Measurements from ENCODE around the gene BRF1.
A peak's percentile ranks its signal among the peaks of the same experiment; 100 is the strongest.
"Not testable (repeated sequence)": the region's sequence is repeated elsewhere in the genome, so short reads cannot be mapped to it uniquely, and the experiment has no call there.

The BRF1 gene

DNA sequence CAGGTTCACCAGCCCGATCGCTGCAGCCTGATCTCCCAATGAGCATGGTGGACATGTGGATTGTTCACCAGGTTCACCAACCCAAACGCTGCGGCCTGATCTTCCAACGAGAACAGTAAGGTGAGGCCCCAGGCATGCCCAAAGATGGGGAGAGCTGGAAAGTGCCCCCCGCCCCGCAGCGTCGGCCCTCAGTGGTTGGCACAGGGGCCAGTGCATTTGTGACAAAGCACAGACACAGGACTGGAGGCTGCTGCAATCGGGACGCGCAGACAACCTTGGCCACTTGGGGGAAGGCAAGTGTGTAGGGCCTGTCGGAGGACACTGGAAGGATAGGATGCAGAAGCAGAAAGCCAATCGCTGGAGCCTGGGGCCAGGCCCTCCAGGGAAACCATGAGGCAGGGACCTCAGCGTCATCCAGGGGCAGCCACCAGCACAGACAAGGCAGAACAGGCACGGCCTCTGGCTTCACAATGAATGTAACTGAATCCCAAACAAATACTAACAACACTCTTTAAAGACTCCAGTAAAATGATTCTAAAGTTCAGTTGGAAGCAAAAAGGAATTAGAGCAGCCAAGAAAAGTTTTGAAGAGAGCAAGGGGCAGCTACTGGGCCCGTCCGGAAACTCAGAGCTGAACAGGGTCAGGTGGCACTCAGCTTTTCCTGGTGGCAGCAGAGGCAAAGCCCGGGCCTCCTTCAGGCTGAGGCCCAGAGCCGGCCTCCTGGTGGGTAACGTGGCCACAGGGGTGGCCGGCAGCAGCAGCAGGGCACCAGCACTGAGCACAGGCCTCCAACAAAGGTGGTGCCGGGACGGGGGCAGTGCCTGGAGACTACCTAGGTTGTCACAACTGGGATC, 13.3 kb downstream of the BRF1 start:
- no peak for DNase-seq

DNA sequence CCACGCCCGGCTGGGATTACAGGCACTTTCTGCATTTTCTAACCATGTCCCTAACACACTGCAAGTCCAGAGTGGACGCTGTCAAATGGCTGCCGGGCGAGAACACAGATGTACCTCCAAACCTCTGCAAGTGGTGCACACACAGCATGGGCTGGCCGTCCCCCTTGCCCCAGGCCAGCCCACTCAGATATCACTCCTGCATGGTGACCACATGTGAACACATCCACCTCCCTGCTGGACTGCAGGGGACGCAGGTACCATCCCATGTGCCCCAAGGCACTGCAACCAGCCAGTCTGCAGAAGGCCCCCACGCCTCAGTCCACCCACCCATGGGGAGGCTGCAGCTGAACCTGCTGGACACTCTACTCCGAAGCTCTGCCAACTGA, 14.0 kb downstream of the BRF1 start:
- DNase-seq, result no peak

DNA sequence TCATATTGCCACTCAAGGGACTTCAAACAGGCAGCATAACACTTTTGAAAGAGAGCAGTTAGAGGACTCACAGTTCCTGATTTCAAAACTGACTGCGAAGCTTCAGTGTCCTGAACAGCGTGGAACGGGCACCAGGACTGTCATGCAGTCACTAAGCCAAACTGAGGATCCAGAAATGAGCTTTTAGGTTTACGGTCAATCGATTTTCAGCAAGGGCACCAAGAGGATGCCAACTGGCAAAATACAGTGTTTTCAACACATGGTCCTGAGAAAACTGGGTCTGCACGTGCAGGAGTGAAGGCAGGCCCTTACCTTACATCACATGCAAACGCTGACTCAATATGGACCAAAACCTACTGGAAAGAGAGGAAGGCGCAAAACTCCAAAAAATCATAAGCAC, 15.6 kb downstream of the BRF1 start:
- no peak for DNase-seq

DNA sequence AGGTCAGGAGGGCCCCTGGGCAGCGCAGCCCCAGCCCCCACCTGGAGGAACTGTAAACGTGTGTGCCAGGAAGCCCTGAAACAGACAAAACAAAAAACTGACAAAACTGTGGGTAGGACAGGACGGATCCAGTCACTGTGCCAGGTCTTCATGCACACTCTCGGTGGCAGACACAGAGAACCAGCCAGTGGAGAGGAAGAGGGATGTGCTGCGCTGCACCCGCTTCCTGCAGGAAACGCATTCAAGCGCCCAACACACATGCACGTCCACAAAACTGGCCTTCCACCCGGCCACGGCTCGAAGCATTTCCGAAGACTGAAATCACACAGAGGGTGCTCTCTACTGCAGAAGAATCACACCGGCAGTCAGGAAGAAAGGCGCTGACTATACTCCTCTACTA, 16.9 kb downstream of the BRF1 start:
- no peak for DNase-seq

DNA sequence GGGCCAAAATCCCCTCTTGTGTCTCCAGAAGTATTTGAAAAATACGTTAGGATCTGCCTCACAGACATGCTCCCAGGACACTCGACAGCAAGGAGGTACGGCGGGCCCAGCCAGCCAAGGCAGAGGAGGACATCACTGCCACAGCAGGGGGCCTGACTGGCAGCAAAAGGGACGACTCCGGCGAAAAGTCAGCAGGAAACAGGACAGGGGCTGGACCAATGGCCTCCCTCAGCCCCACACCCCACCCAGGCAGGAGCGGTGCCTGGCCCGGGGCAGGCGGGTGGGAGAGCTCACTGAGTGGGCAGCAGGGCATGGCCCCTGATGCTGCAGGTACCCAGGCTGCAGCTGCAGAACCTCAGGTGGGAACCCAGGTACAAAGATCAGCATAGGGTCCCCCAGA, 17.8 kb downstream of the BRF1 start:
- no peak for DNase-seq

DNA sequence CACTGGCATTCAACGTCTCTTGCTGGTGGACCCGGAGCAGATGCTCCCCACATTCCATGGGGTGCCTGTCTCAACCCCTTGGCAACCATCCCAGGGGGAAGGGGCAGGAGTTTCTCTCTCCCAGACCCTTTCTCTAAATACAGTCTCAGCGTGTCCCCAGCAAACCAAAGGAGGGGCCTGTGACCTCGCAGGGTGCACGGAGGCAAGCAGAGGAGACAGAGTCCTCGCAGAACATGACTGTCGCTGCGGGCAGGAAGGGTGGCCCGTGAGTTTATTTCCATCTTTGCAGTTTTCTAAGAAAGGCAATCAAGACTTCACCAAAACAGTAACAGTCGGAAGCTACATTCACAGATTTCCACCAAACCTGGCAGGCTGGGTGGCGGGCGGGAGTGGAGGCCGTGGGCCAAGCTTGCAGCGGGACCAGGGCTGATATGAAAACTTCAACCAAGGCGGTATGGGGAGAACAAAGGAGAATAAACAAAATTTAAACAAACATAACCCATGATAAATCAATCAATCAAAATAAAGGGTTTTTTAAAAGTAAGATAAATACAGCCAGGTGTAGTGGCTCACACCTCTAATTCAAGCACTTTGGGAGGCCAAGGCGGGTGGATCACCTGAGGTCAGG, 18.6 kb downstream of the BRF1 start:
- DNase-seq, result no peak

DNA sequence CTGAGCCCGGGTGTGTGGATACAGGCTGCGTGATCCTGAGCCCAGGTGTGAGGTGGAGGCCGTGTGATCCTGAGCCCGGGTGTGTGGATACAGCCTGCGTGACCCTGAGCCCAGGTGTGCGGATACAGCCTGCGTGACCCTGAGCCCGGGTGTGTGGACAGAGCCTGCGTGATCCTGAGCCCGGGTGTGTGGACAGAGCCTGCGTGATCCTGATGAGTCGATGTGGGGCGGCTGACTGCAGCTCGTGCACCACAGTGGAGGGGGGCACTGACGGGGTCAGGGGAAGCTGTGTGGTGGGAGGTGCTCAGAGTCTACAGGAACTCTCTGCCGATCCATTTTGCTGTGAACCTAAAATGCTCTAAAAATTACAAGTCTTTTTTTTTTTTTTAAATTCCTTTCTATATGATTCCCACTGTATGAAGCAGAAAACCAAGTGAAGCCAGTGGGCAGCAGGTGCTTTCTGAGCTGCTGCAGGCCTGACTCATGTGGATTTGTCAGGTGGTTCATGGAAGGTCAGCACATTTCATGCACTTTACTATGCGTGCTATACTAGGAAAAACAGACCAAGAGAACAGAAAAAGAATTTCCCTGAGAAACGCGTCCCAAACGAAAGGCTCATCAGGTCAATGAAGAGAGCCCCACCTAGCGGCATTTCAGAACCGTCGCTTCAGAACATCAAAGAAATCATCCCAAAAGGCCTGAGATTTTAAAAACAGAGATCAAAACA, 19.3 kb downstream of the BRF1 start:
- peak; percentile 94 for DNase-seq

DNA sequence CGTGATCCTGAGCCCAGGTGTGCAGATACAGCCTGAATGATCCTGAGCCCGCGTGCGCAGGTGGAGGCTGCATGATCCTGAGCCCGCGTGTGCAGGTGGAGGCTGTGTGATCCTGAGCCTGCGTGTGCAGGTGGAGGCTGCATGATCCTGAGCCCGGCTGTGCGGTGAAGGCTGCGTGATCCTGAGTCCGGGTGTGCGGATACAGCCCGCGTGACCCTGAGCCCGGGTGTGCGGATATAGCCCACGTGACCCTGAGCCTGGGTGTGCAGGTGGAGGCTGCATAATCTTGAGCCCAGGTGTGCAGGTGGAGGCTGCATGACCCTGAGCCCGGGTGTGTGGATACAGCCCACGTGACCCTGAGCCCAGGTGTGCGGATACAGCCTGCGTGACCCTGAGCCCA, 20.3 kb downstream of the BRF1 start:
- no peak for DNase-seq

DNA sequence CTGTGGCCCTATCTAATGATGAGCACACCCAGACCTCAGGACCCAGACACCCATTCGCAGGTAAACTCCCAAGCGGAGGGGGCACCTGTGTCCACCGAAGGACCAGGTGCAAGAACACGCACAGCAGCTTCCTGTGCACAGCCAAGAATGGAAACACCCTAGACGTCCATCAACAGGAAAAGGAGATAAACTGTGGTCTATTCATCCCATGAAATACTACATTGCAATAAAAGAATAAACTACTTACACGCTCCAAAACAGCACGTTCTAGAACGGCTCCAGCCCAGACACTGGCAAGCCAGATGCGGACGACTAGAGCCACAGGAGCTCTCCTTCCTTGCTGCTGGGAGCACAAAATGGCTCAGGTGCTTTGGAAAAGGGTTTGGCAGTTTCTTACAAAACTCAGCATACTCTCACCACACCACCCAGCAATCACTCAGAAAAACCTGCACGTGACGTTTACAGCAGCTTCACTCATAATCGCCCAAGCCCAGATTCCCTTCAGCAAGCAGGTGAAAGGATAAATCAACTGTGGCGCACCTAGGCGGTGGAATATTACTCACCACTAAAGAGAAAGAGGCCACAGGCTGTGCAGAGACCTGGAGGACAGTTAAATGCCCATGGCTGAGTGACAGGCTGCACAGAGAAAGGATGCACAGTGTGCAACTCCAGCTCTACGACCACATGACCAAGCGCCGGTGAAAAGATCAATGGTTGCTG, 21.0 kb downstream of the BRF1 start:
- no peak for DNase-seq

DNA sequence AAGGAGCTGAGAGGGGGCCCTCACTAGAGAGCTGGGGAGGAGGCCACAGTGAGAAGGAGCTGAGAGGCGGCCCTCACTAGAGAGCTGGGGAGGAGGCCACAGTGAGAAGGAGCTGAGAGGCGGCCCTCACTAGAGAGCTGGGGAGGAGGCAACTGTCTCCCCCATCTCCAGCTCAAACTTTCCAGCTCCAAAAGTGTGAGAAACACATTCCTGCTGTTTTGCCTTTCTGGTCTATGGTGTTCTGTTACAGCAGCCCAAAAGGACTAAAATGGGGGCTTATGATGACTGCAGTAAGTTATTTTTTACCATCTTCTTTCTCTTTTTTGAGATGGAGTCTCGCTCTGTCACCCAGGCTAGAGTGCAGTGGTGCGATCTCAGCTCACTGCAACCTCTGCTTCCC, 23.4 kb downstream of the BRF1 start:
- not testable (repeated sequence) for DNase-seq

DNA sequence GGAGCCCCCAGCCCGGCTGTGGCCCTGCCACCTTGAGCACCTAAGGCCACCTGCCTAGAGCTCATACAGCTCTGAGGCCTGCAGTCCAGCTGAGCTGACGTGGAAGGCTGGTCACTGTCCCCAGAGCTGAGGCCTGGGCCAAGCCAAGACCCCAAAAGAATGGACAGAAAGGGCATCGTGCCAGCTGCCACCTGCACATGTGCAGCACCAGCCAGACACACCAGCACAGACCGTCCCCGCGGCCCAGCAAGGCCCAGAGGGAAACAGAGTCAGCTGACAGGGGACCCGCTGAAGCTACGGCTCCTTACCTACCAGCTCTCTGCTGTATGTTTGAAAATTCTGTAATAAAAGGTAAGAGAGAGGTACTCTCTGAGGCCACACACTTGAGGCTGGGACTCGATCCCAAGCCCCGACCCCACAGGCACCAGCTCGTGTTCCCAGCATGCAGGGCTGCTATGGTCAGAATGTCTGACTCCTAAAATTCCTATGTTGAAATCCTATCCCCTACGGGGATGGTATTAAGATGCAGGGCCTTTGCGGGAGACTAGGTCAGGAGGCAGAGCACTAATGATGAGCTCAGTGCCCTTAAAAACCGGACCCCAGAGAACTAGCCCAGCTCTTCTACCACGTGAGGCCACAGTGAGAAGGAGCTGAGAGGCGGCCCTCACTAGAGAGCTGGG, 25.4 kb downstream of the BRF1 start:
- DNase-seq, result no peak

DNA sequence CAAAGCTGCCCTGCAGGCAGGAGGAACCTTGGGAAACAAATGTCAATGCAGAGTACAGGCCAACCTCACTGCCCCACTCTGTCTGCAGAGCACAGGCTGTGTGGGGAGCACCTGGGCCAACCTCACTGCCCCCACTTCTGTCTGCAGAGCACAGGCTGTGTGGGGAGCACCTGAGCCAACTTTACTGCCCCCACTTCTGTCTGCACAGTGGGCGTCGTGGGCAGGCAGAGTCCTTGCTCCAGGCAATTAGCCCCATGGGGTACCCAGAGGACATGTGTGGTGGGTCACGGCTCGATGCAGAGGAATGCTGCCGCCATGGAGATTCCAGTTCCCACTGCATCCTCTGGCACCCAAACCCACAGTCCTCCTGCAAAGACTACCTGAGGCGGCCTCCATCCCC, 26.2 kb downstream of the BRF1 start:
- no peak for DNase-seq

DNA sequence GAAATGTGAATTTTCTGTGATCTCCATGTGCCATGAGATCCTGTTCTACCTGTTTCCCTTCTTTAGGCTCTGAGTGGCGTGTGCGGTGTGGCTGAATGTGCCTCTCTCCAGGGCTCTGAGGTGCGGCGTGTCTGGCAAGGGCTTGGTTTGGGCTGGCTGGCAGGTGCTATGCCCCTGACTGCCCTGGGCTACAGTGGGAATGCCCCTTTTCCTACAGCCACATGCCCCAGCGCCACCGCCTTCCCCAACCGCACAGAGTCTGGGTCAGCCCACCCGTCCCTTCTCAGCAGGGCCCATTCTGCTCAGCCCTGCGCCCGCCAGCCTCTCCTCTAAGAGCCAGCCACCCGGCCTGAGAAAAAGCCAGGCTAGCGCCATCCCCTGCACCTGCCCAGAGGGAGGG, 27.7 kb downstream of the BRF1 start:
- DNase-seq, result no peak

DNA sequence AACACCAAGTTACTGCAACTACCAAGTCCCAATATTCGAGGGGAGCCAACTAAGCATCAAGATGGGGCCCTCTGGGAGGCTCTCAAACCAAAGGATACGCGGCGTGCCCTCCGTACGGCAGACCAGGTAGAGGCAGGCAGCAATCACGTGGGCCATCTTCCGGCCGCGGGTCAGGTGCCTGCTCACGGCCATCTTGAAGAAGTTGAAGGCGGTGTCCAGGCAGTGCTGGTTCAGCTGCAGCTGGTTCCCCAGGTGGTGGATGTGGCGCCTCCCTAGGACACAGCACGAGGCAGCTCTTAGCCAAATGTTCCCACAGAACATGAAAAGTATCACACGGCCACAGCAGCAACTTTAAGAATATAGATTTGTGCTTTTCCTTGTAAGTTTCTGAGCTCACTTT, 28.2 kb downstream of the BRF1 start:
- no peak for DNase-seq

DNA sequence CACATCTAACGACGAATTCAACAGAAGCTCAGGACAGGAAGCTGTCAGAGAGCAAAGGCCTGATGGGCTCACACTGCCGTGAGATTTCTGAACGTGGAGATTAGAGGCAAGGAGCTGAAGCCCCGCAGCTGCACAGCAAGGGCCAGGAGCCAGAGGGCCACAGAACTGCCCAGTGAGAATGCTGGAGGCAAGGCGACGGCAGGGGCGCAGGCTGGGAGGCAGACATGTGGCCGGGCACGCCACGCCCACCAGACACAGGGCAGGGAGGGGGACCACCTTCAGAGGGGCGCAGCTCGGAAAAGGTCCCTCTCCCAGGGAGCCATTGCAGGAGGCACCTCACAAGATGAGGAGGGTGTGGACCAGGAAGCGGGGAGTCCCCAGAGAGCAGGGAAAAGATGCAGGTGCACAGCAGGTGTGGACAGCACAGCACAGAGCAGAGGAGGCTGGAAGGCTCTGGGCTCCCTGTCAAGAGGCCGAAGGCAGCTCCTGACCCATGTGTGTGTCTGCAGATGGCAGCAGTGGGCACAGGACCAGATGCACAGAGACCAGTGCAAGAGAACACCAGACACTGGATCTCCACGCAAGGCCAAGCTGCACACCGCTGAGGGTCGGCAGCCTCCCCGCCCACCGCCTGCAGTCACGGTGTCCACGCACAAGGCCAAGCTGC, 29.4 kb downstream of the BRF1 start:
- no peak for DNase-seq

DNA sequence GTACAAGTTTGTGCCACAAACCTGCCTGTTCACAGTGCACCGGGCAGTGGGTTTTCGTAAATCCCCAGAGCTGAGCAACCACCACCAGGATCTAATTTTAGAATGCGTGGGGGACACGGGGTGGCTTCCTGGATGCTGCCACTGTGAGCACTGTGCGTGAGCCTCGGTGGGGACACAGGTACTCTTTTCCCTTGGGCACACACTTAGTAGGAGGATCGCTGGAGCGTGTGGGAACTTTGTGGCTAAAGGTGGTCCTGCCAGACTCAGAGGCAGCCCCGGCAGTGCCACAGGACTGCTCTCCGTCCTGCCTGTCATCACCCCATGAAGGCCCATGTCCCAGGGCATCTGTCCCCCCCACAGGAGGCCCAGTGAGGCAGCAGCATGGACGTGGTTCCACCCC, 31.4 kb downstream of the BRF1 start:
- DNase-seq, result no peak

DNA sequence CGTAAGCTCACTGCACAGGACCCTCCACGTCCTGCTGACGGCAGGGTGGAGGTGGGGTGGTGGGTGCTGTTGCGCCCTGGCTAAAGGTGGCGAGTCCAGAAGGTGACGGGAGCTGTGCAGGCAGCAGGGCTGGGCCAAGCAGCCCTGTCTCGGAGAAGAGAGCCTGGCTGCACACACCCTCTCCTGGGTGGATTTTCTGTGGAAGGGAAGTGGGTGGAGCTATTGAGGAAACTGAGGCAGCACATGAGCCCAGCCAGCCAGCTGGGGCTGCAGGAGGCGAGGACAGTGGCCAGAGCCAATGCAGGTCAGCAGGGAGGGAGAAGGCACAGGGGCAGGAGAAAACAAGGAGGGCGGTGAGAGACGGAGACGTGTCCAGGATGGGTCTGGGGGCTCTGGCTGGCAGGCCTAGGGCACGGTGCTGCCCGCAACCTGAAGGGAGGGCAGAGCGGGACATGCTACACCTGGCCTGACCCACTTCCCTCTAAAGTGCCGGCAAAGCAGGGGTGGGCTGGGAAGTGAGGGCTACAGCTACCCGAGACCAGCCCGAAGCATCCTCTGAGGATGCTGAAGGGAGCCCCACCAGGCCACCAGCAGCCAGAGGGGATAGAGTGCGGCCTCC, 32.0 kb downstream of the BRF1 start:
- DNase-seq, result no peak

DNA sequence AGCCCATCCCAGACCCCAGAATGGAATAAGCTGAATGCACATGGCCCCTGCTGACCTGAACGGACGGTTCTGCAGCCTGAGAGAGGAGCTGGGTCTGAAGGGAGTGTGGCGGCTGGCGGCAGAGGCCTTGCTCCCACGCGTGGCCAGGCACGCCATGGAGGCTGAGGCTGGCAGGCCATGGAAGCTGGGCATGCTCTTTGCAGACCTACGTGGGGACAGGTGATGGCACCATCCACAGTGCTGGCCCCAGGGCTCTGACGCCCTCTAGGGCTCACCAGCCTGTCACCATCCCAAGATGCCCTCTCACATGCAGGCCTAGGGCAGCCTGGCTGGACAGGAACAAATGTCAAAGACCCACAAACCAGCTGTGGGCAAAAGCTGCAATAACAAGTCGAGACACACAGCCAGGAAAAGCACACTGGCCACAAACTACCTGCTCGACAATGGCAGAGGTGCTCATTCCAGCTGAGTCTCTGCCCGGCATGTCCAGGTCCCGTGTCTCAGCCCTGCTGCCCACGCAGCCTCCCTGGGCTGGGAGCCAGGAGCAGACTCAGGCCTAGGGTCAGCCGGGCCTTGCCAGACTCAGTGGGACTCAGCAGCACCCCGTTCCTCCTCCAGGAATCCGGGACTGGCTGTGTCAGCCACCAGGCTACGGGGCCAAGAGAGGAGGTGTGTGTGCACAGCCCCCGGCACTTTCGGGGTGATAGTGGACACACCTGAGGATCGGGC, 32.8 kb downstream of the BRF1 start:
- no peak for DNase-seq

DNA sequence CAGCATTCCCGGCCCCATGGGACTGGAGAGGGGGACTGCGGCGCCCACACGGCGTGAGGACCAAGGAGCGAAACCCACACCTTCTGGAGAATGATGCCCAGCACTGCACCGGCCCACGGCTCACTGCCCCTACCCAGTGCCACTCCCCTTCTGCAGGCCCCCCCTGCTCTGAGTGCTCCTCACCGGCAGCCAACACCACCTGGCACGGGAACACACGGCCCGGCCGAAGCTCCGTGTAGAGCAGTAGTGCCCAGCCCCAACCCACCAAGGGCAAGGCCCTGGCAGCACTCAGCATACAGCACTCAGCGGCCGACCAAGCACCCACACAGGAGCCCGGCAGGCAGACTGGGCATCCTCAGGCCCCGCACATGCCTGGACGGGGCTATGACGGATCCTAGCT, 39.0 kb downstream of the BRF1 start:
- DNase-seq, result no peak

DNA sequence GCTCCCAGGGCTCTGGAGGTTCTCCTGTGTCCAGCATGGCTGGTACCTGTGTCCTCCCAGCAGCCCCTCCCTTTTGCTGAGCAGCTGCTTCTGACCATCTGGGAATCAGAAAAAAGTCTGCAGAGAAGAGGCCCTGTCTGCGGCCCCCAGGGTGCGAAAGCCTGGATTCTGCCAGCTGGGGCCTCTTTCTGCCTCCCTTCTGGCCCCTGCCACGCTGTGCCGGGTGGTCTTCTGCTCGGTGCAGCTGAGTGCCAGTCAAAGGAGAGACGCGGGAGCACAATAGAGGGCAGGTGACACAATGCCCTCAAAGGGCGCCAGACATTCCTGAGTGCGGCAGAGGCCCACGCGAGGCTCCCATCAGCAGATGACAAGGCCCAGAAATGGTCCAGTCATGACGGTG, 39.8 kb downstream of the BRF1 start:
- no peak for DNase-seq

DNA sequence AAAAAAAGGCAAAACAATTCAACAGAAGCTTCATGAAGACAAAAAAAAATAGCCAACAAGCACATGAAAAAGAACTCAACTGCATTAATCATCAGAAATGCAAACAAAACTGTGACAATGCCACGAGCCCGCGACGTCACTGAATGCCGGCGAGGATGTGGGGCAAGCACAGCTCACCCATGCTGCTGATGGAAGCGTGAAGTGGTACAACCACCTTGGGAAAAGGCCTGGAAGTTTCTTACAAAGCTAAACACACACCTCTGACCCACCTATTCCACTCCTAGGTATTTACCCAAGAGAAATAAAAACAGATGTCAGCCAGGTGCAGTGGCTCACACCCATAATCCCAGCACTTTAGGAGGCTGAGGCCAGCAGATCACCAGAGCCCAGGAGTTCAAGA, 42.0 kb downstream of the BRF1 start:
- DNase-seq, result no peak
